HG02588 (cell line): ENCODE results near the gene NAP1L1.

Experiments
- ATAC-seq: cut with Tn5 transposase; IDR thresholded peaks from one replicate; pipeline ENCODE4 v1.9.1; 2021; ENCODE audit warnings: mild to moderate bottlenecking, moderate library complexity; ENCODE audit not compliant: unreplicated experiment

NAP1L1 gene

GRCh38 chr12:76042147-76042546 is 42.3 kb downstream of the NAP1L1 start:
- no peak for ATAC-seq

GRCh38 chr12:76041406-76041805 is 43.1 kb downstream of the NAP1L1 start:
- no peak for ATAC-seq

GRCh38 chr12:76040461-76040860 is 44.0 kb downstream of the NAP1L1 start:
- no peak for ATAC-seq

GRCh38 chr12:76038176-76038575 is 46.3 kb downstream of the NAP1L1 start:
- no peak for ATAC-seq

- ATAC-seq, result no peak
Measured at GRCh38 chr12:76037130-76038103, 47.1 kb downstream of the NAP1L1 start.

- no peak for ATAC-seq
Measured at GRCh38 chr12:76035045-76035444, 49.4 kb downstream of the NAP1L1 start.

- no peak for ATAC-seq
Measured at GRCh38 chr12:76033081-76034011, 51.1 kb downstream of the NAP1L1 start.

GRCh38 chr12:76032043-76032981 is 52.2 kb downstream of the NAP1L1 start:
- ATAC-seq, result peak; percentile 31

GRCh38 chr12:76031414-76032042 is 53.0 kb downstream of the NAP1L1 start, which contains the start of gene PHLDA1:
Gene PHLDA1, minus strand, starts transcription at chr12:76031776.
- ATAC-seq, result peak; percentile 82

- no peak for ATAC-seq
Measured at GRCh38 chr12:76031081-76031413, 53.4 kb downstream of the NAP1L1 start.

- ATAC-seq, result no peak
Measured at GRCh38 chr12:76030341-76031080, 54.0 kb downstream of the NAP1L1 start.

- no peak for ATAC-seq
Measured at GRCh38 chr12:76029982-76030340, 54.5 kb downstream of the NAP1L1 start.

- no peak for ATAC-seq
Measured at GRCh38 chr12:76028571-76029277, 55.8 kb downstream of the NAP1L1 start.

- ATAC-seq, result no peak
Measured at GRCh38 chr12:76026643-76027063, 57.8 kb downstream of the NAP1L1 start.

GRCh38 chr12:76025601-76026575 is 58.6 kb downstream of the NAP1L1 start:
- ATAC-seq, result no peak

GRCh38 chr12:76024942-76025600 is 59.4 kb downstream of the NAP1L1 start:
- no peak for ATAC-seq
